ENCODE data around the gene TMEM151B. TPM values are rescaled to one million over a fixed set of nuclear protein-coding genes. Genes with fewer than 3 reads are reported as not detected.

The TMEM151B gene
- total RNA-seq, 1 donor from 2014 or later: 0.09 TPM

DNA sequence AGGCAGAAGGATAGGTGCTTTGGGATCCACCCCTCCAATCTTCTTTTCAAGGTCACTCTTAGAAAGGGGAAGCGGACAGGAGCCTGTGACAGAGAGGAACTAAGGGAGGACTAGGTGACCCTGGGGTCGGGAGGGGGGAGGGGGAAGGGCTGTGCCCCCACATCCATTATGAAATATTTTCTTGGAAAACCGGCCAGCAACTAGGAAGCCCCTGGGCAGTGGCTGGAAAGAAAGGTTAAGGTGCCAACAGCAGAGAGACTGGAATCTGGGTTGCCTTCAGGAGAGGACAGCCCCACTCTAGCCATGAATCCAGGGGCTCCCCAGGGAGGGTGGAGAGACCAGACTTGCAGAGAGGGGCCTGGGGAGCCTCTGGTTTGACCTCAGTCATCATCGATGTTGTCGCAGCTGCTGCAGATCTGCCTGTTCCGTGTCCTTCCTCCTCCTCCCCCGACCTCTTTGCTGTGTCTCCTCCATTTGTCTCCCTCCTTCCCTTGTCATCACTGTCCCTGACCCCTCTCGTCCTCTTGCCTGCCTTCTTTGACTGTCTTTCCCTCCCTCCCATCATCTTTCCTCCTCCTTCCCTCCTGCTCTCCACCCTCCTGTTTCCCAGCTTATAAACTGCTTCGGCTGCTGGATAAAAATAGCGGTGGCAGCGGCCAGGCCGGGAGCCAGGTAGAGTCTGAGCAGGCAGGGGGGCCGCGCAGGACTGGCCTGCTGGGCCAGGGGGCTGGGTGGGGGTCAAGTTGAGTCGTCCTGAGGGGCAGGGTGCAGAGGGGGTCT is 43.7 kb upstream of the TMEM151B start:
- Histone ChIP-seq H3K9me3 (ENCODE audit: insufficient read depth, low read depth, low read length) (no peaks in the 10 kb centered on the region), H4K20me1 (ENCODE audit: insufficient read depth, low read length) (peaks cover 16% of the 10 kb centered on the region), H2AFZ (ENCODE audit: low read depth, low read length) (no peak overlapping the region), H3K4me2 (ENCODE audit: low read length) (no peak overlapping the region), H3K27me3 (ENCODE audit: insufficient read depth, low read length) (no peaks in the 10 kb centered on the region), H3K9ac (ENCODE audit: low read length) (no peak overlapping the region), H3K27ac (ENCODE audit: low read depth, low read length) (no peak overlapping the region), H3K79me2 (ENCODE audit: insufficient read depth, low read length) (no peaks in the 10 kb centered on the region), H3K4me1 (ENCODE audit: insufficient read depth, low read length) (peaks cover 22% of the 10 kb centered on the region), H3K4me3 (ENCODE audit: insufficient read depth, low read depth, low read length) (no peak overlapping the region), H3K36me3 (ENCODE audit: insufficient read depth, low read length) (no peaks in the 10 kb centered on the region)
- no peak overlapping the region for H3K27ac Mint-ChIP-seq (ENCODE audit: unreplicated experiment)
- H3K4me1 Mint-ChIP-seq (ENCODE audit: low read depth, unreplicated experiment): peaks cover 17% of the 10 kb centered on the region
- no peak overlapping the region for H3K4me3 Mint-ChIP-seq (ENCODE audit: unreplicated experiment)
- H3K27me3 Mint-ChIP-seq (ENCODE audit: low read depth, unreplicated experiment): peaks cover 17% of the 10 kb centered on the region
- DNase-seq (ENCODE audit: low read depth) (no peak), FAIRE-seq (no peak)
- H3K9me3 Mint-ChIP-seq (ENCODE audit: unreplicated experiment): no peaks in the 10 kb centered on the region
- H3K36me3 Mint-ChIP-seq (ENCODE audit: low read depth, unreplicated experiment): peaks cover 5% of the 10 kb centered on the region
- TF ChIP-seq EZH2 (IDR thresholded peaks at IDR 0.05; ENCODE audit: insufficient read depth, low read length): no peak
- TF ChIP-seq, protein P1, sequence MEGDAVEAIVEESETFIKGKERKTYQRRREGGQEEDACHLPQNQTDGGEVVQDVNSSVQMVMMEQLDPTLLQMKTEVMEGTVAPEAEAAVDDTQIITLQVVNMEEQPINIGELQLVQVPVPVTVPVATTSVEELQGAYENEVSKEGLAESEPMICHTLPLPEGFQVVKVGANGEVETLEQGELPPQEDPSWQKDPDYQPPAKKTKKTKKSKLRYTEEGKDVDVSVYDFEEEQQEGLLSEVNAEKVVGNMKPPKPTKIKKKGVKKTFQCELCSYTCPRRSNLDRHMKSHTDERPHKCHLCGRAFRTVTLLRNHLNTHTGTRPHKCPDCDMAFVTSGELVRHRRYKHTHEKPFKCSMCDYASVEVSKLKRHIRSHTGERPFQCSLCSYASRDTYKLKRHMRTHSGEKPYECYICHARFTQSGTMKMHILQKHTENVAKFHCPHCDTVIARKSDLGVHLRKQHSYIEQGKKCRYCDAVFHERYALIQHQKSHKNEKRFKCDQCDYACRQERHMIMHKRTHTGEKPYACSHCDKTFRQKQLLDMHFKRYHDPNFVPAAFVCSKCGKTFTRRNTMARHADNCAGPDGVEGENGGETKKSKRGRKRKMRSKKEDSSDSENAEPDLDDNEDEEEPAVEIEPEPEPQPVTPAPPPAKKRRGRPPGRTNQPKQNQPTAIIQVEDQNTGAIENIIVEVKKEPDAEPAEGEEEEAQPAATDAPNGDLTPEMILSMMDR (IDR thresholded peaks at IDR 0.05; ENCODE audit: insufficient read depth, low read depth, low read length): no peak

DNA sequence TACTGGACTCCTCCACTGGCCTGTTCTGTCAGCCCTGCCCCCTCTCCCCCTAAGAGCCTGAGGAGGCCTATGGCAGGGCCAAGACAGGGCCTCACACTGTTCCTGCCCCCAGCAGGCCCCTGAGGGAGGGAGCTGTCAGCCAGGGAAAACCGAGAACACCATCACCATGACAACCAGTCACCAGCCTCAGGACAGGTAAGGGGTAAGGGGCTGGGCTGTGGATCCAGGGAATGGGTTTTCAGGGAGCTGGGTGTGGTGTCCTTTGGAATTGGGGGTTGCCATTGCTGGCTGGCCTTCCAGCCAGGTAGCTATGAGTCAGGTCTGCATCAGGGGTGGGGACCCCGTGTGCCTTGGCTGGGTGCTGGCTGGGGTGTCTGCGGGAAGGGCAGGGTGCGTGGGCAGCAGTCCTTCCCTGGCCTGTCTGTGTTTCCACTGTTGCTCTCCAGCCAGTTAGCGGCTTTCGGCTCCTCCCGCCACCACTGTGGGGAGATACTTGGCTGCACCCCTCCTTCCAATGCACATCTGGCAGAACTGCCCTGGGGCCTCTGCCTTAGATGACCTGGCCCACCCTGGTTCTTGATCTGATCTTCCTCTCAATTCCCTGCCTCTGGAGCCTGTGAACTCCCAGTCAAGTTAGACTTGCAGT is 43.0 kb upstream of the TMEM151B start:
- no peak overlapping the region for H3K4me3 ChIP-seq (ENCODE audit: insufficient read depth, low read depth, low read length)
- H3K9ac ChIP-seq (ENCODE audit: low read length): no peak overlapping the region
- Mint-ChIP-seq H3K4me3 (ENCODE audit: unreplicated experiment) (no peak overlapping the region), H3K9me3 (ENCODE audit: unreplicated experiment) (no peaks in the 10 kb centered on the region), H3K27ac (ENCODE audit: unreplicated experiment) (no peak overlapping the region), H3K27me3 (ENCODE audit: low read depth, unreplicated experiment) (peaks cover 16% of the 10 kb centered on the region), H3K36me3 (ENCODE audit: low read depth, unreplicated experiment) (peaks cover 5% of the 10 kb centered on the region), H3K4me1 (ENCODE audit: low read depth, unreplicated experiment) (peaks cover 15% of the 10 kb centered on the region)
- no peaks in the 10 kb centered on the region for H3K27me3 ChIP-seq (ENCODE audit: insufficient read depth, low read length)
- no peaks in the 10 kb centered on the region for H3K79me2 ChIP-seq (ENCODE audit: insufficient read depth, low read length)
- no peak overlapping the region for H3K27ac ChIP-seq (ENCODE audit: low read depth, low read length)
- no peak overlapping the region for H2AFZ ChIP-seq (ENCODE audit: low read depth, low read length)
- no peak for TF ChIP-seq EZH2 (IDR thresholded peaks at IDR 0.05; ENCODE audit: insufficient read depth, low read length)
- H4K20me1 ChIP-seq (ENCODE audit: insufficient read depth, low read length): peaks cover 16% of the 10 kb centered on the region
- no peaks in the 10 kb centered on the region for H3K36me3 ChIP-seq (ENCODE audit: insufficient read depth, low read length)
- FAIRE-seq (no peak), DNase-seq (ENCODE audit: low read depth) (no peak)
- H3K9me3 ChIP-seq (ENCODE audit: insufficient read depth, low read depth, low read length): no peaks in the 10 kb centered on the region
- H3K4me1 ChIP-seq (ENCODE audit: insufficient read depth, low read length): peaks cover 17% of the 10 kb centered on the region
- H3K4me2 ChIP-seq (ENCODE audit: low read length): no peak overlapping the region

DNA sequence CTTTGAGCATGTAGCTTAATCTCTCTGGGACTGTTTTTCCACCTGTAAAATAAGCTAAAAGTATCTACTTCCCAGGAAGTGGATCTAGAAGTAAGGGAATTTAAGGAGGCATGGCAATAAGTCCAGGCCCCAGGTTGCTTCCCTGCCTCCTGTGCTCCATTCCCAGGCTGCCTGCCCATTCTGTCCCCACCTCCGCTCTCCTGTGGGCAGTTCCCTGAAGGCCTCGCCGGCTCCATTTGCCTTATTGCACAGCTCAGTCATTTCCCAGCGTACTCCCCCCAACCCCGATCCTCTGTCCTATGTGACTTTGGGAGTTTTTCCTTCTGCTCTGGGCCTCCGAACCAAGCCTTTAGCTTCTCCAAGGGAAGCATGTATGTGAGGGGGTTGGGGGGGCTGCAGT is 42.2 kb upstream of the TMEM151B start:
- Histone ChIP-seq H3K36me3 (ENCODE audit: insufficient read depth, low read length) (no peaks in the 10 kb centered on the region), H2AFZ (ENCODE audit: low read depth, low read length) (no peak overlapping the region), H3K9ac (ENCODE audit: low read length) (no peak overlapping the region), H4K20me1 (ENCODE audit: insufficient read depth, low read length) (peaks cover 16% of the 10 kb centered on the region), H3K27me3 (ENCODE audit: insufficient read depth, low read length) (no peaks in the 10 kb centered on the region), H3K27ac (ENCODE audit: low read depth, low read length) (no peak overlapping the region), H3K9me3 (ENCODE audit: insufficient read depth, low read depth, low read length) (no peaks in the 10 kb centered on the region), H3K4me3 (ENCODE audit: insufficient read depth, low read depth, low read length) (no peak overlapping the region), H3K4me1 (ENCODE audit: insufficient read depth, low read length) (peaks cover 12% of the 10 kb centered on the region), H3K4me2 (ENCODE audit: low read length) (no peak overlapping the region), H3K79me2 (ENCODE audit: insufficient read depth, low read length) (no peaks in the 10 kb centered on the region)
- Mint-ChIP-seq H3K4me1 (ENCODE audit: low read depth, unreplicated experiment) (peaks cover 10% of the 10 kb centered on the region), H3K36me3 (ENCODE audit: low read depth, unreplicated experiment) (peaks cover 5% of the 10 kb centered on the region), H3K4me3 (ENCODE audit: unreplicated experiment) (no peak overlapping the region), H3K9me3 (ENCODE audit: unreplicated experiment) (no peaks in the 10 kb centered on the region), H3K27ac (ENCODE audit: unreplicated experiment) (no peak overlapping the region), H3K27me3 (ENCODE audit: low read depth, unreplicated experiment) (peaks cover 18% of the 10 kb centered on the region)
- DNase-seq (ENCODE audit: low read depth): no peak
- FAIRE-seq: no peak
- TF ChIP-seq EZH2 (IDR thresholded peaks at IDR 0.05; ENCODE audit: insufficient read depth, low read length): no peak
- TF ChIP-seq, protein P1 (IDR thresholded peaks at IDR 0.05; ENCODE audit: insufficient read depth, low read depth, low read length): no peak

Data from astrocyte (in vitro differentiated cells and primary cell).